ENCODE measurements around the gene DLX3. TPM values are rescaled to one million over a fixed set of nuclear protein-coding genes. Genes with fewer than 3 reads are reported as not detected.

DLX3 gene
- total RNA-seq, 2 experiments from 2014 or later = not detected

- no peaks in the 10 kb centered on the region for H3K36me3 Mint-ChIP-seq
- POLR2A ChIA-PET = no interaction called here
- no peak overlapping the region for H3K27ac Mint-ChIP-seq
- ATAC-seq (ENCODE audit: low read depth) = no peak
- peaks cover 44% of the 10 kb centered on the region for H3K27me3 Mint-ChIP-seq
- H3K9me3 Mint-ChIP-seq = no peaks in the 10 kb centered on the region
- H3K4me1 Mint-ChIP-seq = no peaks in the 10 kb centered on the region
- no peak overlapping the region for H3K4me3 Mint-ChIP-seq
- DNase-seq = no peak
Observed at GRCh38 chr17:49984283-49984682, 10.7 kb downstream of the DLX3 start.

- no peak overlapping the region for H3K4me3 Mint-ChIP-seq
- DNase-seq (no peak), ATAC-seq (ENCODE audit: low read depth) (no peak)
- H3K27ac Mint-ChIP-seq = no peak overlapping the region
- POLR2A ChIA-PET = interaction anchor here (0.6 kb wide), 1 partner anchor 115 kb away, joined by 3 read pairs; no protein-coding TSS in a partner anchor
- H3K36me3 Mint-ChIP-seq = no peaks in the 10 kb centered on the region
- no peaks in the 10 kb centered on the region for H3K9me3 Mint-ChIP-seq
- H3K27me3 Mint-ChIP-seq = peaks cover 36% of the 10 kb centered on the region
- no peaks in the 10 kb centered on the region for H3K4me1 Mint-ChIP-seq
Observed at GRCh38 chr17:49980703-49981197, 14.3 kb downstream of the DLX3 start.

- ATAC-seq (ENCODE audit: low read depth) = no peak
- DNase-seq = no peak
- no peaks in the 10 kb centered on the region for H3K36me3 Mint-ChIP-seq
- H3K9me3 Mint-ChIP-seq = no peaks in the 10 kb centered on the region
- H3K4me1 Mint-ChIP-seq = no peaks in the 10 kb centered on the region
- H3K27me3 Mint-ChIP-seq = peaks cover 39% of the 10 kb centered on the region
- H3K27ac Mint-ChIP-seq = no peak overlapping the region
- POLR2A ChIA-PET = no interaction called here
- H3K4me3 Mint-ChIP-seq = no peak overlapping the region
Observed at GRCh38 chr17:49979748-49980479, 15.1 kb downstream of the DLX3 start.

- H3K4me3 Mint-ChIP-seq = no peak overlapping the region
- no peak overlapping the region for H3K27ac Mint-ChIP-seq
- POLR2A ChIA-PET = no interaction called here
- no peaks in the 10 kb centered on the region for H3K36me3 Mint-ChIP-seq
- no peaks in the 10 kb centered on the region for H3K9me3 Mint-ChIP-seq
- ATAC-seq (ENCODE audit: low read depth) (no peak), DNase-seq (no peak)
- peaks cover 53% of the 10 kb centered on the region for H3K27me3 Mint-ChIP-seq
- no peaks in the 10 kb centered on the region for H3K4me1 Mint-ChIP-seq
Observed at GRCh38 chr17:49978501-49978900, 16.5 kb downstream of the DLX3 start.

- Mint-ChIP-seq H3K4me3 (no peak overlapping the region), H3K9me3 (no peaks in the 10 kb centered on the region), H3K27me3 (peaks cover 61% of the 10 kb centered on the region), H3K36me3 (no peaks in the 10 kb centered on the region), H3K27ac (no peak overlapping the region), H3K4me1 (no peaks in the 10 kb centered on the region)
- POLR2A ChIA-PET = no interaction called here
- ATAC-seq (ENCODE audit: low read depth) (no peak), DNase-seq (no peak)
Observed at GRCh38 chr17:49977463-49978389, 17.3 kb downstream of the DLX3 start.

- Mint-ChIP-seq H3K9me3 (no peaks in the 10 kb centered on the region), H3K4me1 (peaks cover under 1% of the 10 kb centered on the region), H3K27me3 (peaks cover 67% of the 10 kb centered on the region), H3K4me3 (no peak overlapping the region), H3K36me3 (no peaks in the 10 kb centered on the region), H3K27ac (no peak overlapping the region)
- POLR2A ChIA-PET = no interaction called here
- no peak for DNase-seq
- no peak for ATAC-seq (ENCODE audit: low read depth)
Observed at GRCh38 chr17:49976828-49977202, 18.2 kb downstream of the DLX3 start.

- no peaks in the 10 kb centered on the region for H3K9me3 Mint-ChIP-seq
- H3K36me3 Mint-ChIP-seq = no peaks in the 10 kb centered on the region
- no peak overlapping the region for H3K27ac Mint-ChIP-seq
- peaks cover 69% of the 10 kb centered on the region for H3K27me3 Mint-ChIP-seq
- ATAC-seq (ENCODE audit: low read depth) = no peak
- peaks cover 5% of the 10 kb centered on the region for H3K4me1 Mint-ChIP-seq
- H3K4me3 Mint-ChIP-seq = no peak overlapping the region
- no peak for DNase-seq
- POLR2A ChIA-PET = no interaction called here
Observed at GRCh38 chr17:49976163-49976827, 18.7 kb downstream of the DLX3 start.

GRCh38 chr17:49975531-49975930 is 19.5 kb downstream of the DLX3 start:
- peaks cover 69% of the 10 kb centered on the region for H3K27me3 Mint-ChIP-seq
- H3K9me3 Mint-ChIP-seq = no peaks in the 10 kb centered on the region
- no peak for ATAC-seq (ENCODE audit: low read depth)
- no peak for DNase-seq
- POLR2A ChIA-PET = no interaction called here
- no peak overlapping the region for H3K27ac Mint-ChIP-seq
- H3K4me1 Mint-ChIP-seq = peaks cover 8% of the 10 kb centered on the region
- no peaks in the 10 kb centered on the region for H3K36me3 Mint-ChIP-seq
- H3K4me3 Mint-ChIP-seq = no peak overlapping the region

GRCh38 chr17:49973271-49973615 is 21.8 kb downstream of the DLX3 start:
- Mint-ChIP-seq H3K27ac (no peak overlapping the region), H3K27me3 (peaks cover 71% of the 10 kb centered on the region), H3K4me3 (no peak overlapping the region), H3K36me3 (no peaks in the 10 kb centered on the region), H3K4me1 (peaks cover 13% of the 10 kb centered on the region), H3K9me3 (no peaks in the 10 kb centered on the region)
- ATAC-seq (ENCODE audit: low read depth) (no peak), DNase-seq (no peak)
- POLR2A ChIA-PET = no interaction called here

- Mint-ChIP-seq H3K4me1 (peaks cover 16% of the 10 kb centered on the region), H3K27ac (no peak overlapping the region), H3K27me3 (peaks cover 77% of the 10 kb centered on the region), H3K9me3 (no peaks in the 10 kb centered on the region), H3K36me3 (no peaks in the 10 kb centered on the region), H3K4me3 (no peak overlapping the region)
- no peak for ATAC-seq (ENCODE audit: low read depth)
- POLR2A ChIA-PET = no interaction called here
- no peak for DNase-seq
Observed at GRCh38 chr17:49972486-49973270, 22.3 kb downstream of the DLX3 start.

- no peak for DNase-seq
- H3K9me3 Mint-ChIP-seq = no peaks in the 10 kb centered on the region
Observed at GRCh38 chr17:49971848-49972485, 23.1 kb downstream of the DLX3 start.

GRCh38 chr17:49971199-49971847 is 23.7 kb downstream of the DLX3 start:
- Mint-ChIP-seq H3K36me3 (no peaks in the 10 kb centered on the region), H3K9me3 (no peaks in the 10 kb centered on the region), H3K4me3 (no peak overlapping the region), H3K4me1 (peaks cover 18% of the 10 kb centered on the region), H3K27ac (no peak overlapping the region), H3K27me3 (peaks cover 84% of the 10 kb centered on the region)
- ATAC-seq (ENCODE audit: low read depth) (no peak), DNase-seq (no peak)
- POLR2A ChIA-PET = no interaction called here

More at GRCh38 chr17:49971848-49972485, 23.1 kb downstream of the DLX3 start:
- POLR2A ChIA-PET = no interaction called here
- peaks cover 83% of the 10 kb centered on the region for H3K27me3 Mint-ChIP-seq
- peaks cover 18% of the 10 kb centered on the region for H3K4me1 Mint-ChIP-seq
- no peak for ATAC-seq (ENCODE audit: low read depth)
- H3K4me3 Mint-ChIP-seq = no peak overlapping the region
- H3K36me3 Mint-ChIP-seq = no peaks in the 10 kb centered on the region
- H3K27ac Mint-ChIP-seq = no peak overlapping the region

Measured in activated naive CD8-positive, alpha-beta T cell treated with anti-CD3 and anti-CD28 coated beads, Interleukin-2, amount 10 ng/mL, durations not matched to agents 7 days and 5 days (primary cell).